HG03025 (cell line): ENCODE data around the gene CTNND2.
"Not testable (repeated sequence)": the region's sequence is repeated elsewhere in the genome, so short reads cannot be mapped to it uniquely, and the experiment has no call there.

ENCODE experiments used
- ATAC-seq: cut with Tn5 transposase; IDR thresholded peaks from one replicate; pipeline ENCODE4 v1.9.1; 2021; ENCODE audit warnings: mild to moderate bottlenecking, moderate library complexity; ENCODE audit not compliant: unreplicated experiment, low FRiP score

Gene CTNND2

GRCh38 chr5:11361768-11362167 is 542.5 kb downstream of the CTNND2 start:
- no peak for ATAC-seq

GRCh38 chr5:11357928-11358327 is 546.3 kb downstream of the CTNND2 start:
- no peak for ATAC-seq

- no peak for ATAC-seq
Measured at GRCh38 chr5:11355491-11355890, 548.8 kb downstream of the CTNND2 start.

GRCh38 chr5:11346336-11346735 is 557.9 kb downstream of the CTNND2 start:
- ATAC-seq, result no peak

GRCh38 chr5:11335881-11336760 is 568.1 kb downstream of the CTNND2 start:
- ATAC-seq, result no peak

- ATAC-seq, result no peak
Measured at GRCh38 chr5:11334404-11334803, 569.8 kb downstream of the CTNND2 start.

- ATAC-seq, result no peak
Measured at GRCh38 chr5:11329679-11330078, 574.6 kb downstream of the CTNND2 start.

- no peak for ATAC-seq
Measured at GRCh38 chr5:11324521-11325289, 579.5 kb downstream of the CTNND2 start.

GRCh38 chr5:11323761-11324160 is 580.5 kb downstream of the CTNND2 start:
- ATAC-seq, result no peak

GRCh38 chr5:11322133-11322532 is 582.1 kb downstream of the CTNND2 start:
- ATAC-seq, result no peak

- ATAC-seq, result no peak
Measured at GRCh38 chr5:11319836-11320580, 584.2 kb downstream of the CTNND2 start.

GRCh38 chr5:11313694-11314093 is 590.6 kb downstream of the CTNND2 start:
- not testable (repeated sequence) for ATAC-seq

- ATAC-seq, result no peak
Measured at GRCh38 chr5:11311731-11312130, 592.5 kb downstream of the CTNND2 start.

GRCh38 chr5:11311272-11311671 is 593.0 kb downstream of the CTNND2 start:
- no peak for ATAC-seq

- no peak for ATAC-seq
Measured at GRCh38 chr5:11310158-11310557, 594.1 kb downstream of the CTNND2 start.

GRCh38 chr5:11306365-11306764 is 597.9 kb downstream of the CTNND2 start:
- no peak for ATAC-seq

- no peak for ATAC-seq
Measured at GRCh38 chr5:11305245-11305644, 599.0 kb downstream of the CTNND2 start.

- no peak for ATAC-seq
Measured at GRCh38 chr5:11304641-11305040, 599.6 kb downstream of the CTNND2 start.

- ATAC-seq, result no peak
Measured at GRCh38 chr5:11302663-11303062, 601.6 kb downstream of the CTNND2 start.

- no peak for ATAC-seq
Measured at GRCh38 chr5:11301171-11301570, 603.1 kb downstream of the CTNND2 start.

GRCh38 chr5:11300736-11301135 is 603.5 kb downstream of the CTNND2 start:
- ATAC-seq, result no peak
